MV-4-11 (cell line): ENCODE data around the gene MAT2B.

ENCODE experiments used
- DNase-seq: peaks from one replicate; lab custom pipeline; 2025; lab: John Stamatoyannopoulos, UW

The MAT2B gene

GRCh38 chr5:163505368-163506094, at the start of gene MAT2B:
TSS of gene MAT2B (plus strand) at chr5:163505619. CDS start at chr5:163505687, 68 bp downstream.
- peak; percentile 90 for DNase-seq

GRCh38 chr5:163456029-163456589, 49.3 kb upstream of the MAT2B start:
- DNase-seq, result no peak

GRCh38 chr5:163456840-163457239, 48.6 kb upstream of the MAT2B start:
- no peak for DNase-seq

GRCh38 chr5:163458778-163459385, 46.5 kb upstream of the MAT2B start:
- DNase-seq, result peak; percentile 2

GRCh38 chr5:163459462-163459818, 46.0 kb upstream of the MAT2B start:
- DNase-seq, result peak; percentile 51

GRCh38 chr5:163459819-163460561, 45.4 kb upstream of the MAT2B start, which contains the start of gene NUDCD2:
TSS of gene NUDCD2 (minus strand) at chr5:163460102. CDS start at chr5:163460050, 52 bp downstream.
- DNase-seq, result peak; percentile 99

- peak; percentile 43 for DNase-seq
Observed at GRCh38 chr5:163460562-163461171, 44.8 kb upstream of the MAT2B start, which contains the start of gene HMMR. TSS of gene HMMR (plus strand) at chr5:163460632. CDS start at chr5:163460693, 61 bp downstream.

GRCh38 chr5:163463063-163463435, 42.4 kb upstream of the MAT2B start:
- no peak for DNase-seq

- no peak for DNase-seq
Observed at GRCh38 chr5:163467682-163468081, 37.7 kb upstream of the MAT2B start.

GRCh38 chr5:163473635-163474243, 31.7 kb upstream of the MAT2B start:
- no peak for DNase-seq

- DNase-seq, result peak; percentile 50
Observed at GRCh38 chr5:163475411-163475810, 30.0 kb upstream of the MAT2B start.

GRCh38 chr5:163478126-163478981, 27.1 kb upstream of the MAT2B start:
- no peak for DNase-seq

GRCh38 chr5:163478982-163479271, 26.5 kb upstream of the MAT2B start:
- DNase-seq, result no peak

- peak; percentile 39 for DNase-seq
Observed at GRCh38 chr5:163489055-163489744, 16.2 kb upstream of the MAT2B start.

GRCh38 chr5:163489745-163490075, 15.7 kb upstream of the MAT2B start:
- no peak for DNase-seq

- DNase-seq, result no peak
Observed at GRCh38 chr5:163496286-163496685, 9.1 kb upstream of the MAT2B start.

- DNase-seq, result no peak
Observed at GRCh38 chr5:163497315-163497714, 8.1 kb upstream of the MAT2B start.

- DNase-seq, result no peak
Observed at GRCh38 chr5:163498886-163499285, 6.5 kb upstream of the MAT2B start.

GRCh38 chr5:163502521-163502920, 2.9 kb upstream of the MAT2B start:
- DNase-seq, result no peak
